ENCODE data around the gene HIPK1.

- TF ChIP-seq TCF7L2 (IDR thresholded peaks at IDR 0.05; ENCODE audit: low read depth, low read length), result no peak
- peak; percentile 74 for TF ChIP-seq CTCF (IDR thresholded peaks at IDR 0.05)
Measured at GRCh38 chr1:113978863-113979702, 50.0 kb downstream of the HIPK1 start, which contains the start of gene OLFML3.

All from Panc1 (cell line).